PC-9 (cell line): ENCODE data around the gene DDX27. TPM values are rescaled to one million over a fixed set of nuclear protein-coding genes. Genes with fewer than 3 reads are reported as not detected.

Experiments used
- BruUV-seq: library from RNA; stranded (reverse); fragments of 400-500 nt; replicated peaks from 2 replicates; lab custom pipeline; 2021; lab: Mats Ljungman, UMichigan
- CTCF ChIA-PET: fragments of 300-600 bp; sonication (Branson Sonifier 250); formaldehyde crosslinking; loops from one replicate; lab custom pipeline; 2022; ENCODE audit warnings: antibody characterized with exemption; lab: Charles Lee
- POLR2A ChIA-PET: fragments of 300-600 bp; sonication (Branson Sonifier 250); formaldehyde crosslinking; loops from one replicate; lab custom pipeline; 2022; ENCODE audit warnings: antibody characterized with exemption; ENCODE audit not compliant: unreplicated experiment; lab: Charles Lee
- DNase-seq, 2 experiments: peaks; one replicate each; pipeline versions ENCODE4 v3.0.0 to v3.0.0-alpha.2; 2015 to 2022; ENCODE audit warnings: mixed read lengths in 1 of 2
- H2AFZ ChIP-seq: fragments of 200-600 bp; sonication (generic); 2 replicates; pipeline ENCODE4 v1.8.1; 2017; ENCODE audit warnings: antibody characterized with exemption
- H3F3A ChIP-seq: fragments of 200-600 bp; sonication (generic); 2 replicates; pipeline ENCODE4 v1.8.1; 2017; ENCODE audit warnings: antibody characterized with exemption, mild to moderate bottlenecking, low read depth; ENCODE audit not compliant: insufficient read depth
- H3K27ac ChIP-seq: fragments of 200-600 bp; sonication (generic); 2 replicates; pipeline ENCODE4 v1.6.1; 2016; ENCODE audit warnings: mixed run types
- H3K27me3 ChIP-seq: fragments of 200-600 bp; sonication (generic); 2 replicates; pipeline ENCODE4 v1.6.1; 2016; ENCODE audit warnings: low read depth, mixed run types; ENCODE audit not compliant: insufficient read depth
- H3K36me3 ChIP-seq: fragments of 200-600 bp; sonication (generic); 2 replicates; pipeline ENCODE4 v1.6.1; 2016; ENCODE audit warnings: low read depth, mixed run types
- H3K4me1 ChIP-seq: fragments of 200-600 bp; sonication (generic); replicated peaks from 2 replicates; pipeline ENCODE4 v1.6.1; 2016; ENCODE audit warnings: mixed run types; ENCODE audit not compliant: insufficient read depth
- H3K4me2 ChIP-seq: fragments of 200-600 bp; sonication (generic); 2 replicates; pipeline ENCODE4 v1.6.1; 2017; ENCODE audit warnings: mixed run types
- H3K4me3 ChIP-seq: fragments of 200-600 bp; sonication (generic); 2 replicates; pipeline ENCODE4 v1.6.1; 2016; ENCODE audit warnings: mixed run types
- H3K79me2 ChIP-seq: fragments of 200-600 bp; sonication (generic); 2 replicates; pipeline ENCODE4 v1.6.1; 2017; ENCODE audit warnings: low read depth, mixed run types
- H3K9me2 ChIP-seq: fragments of 200-600 bp; sonication (generic); 2 replicates; pipeline ENCODE4 v1.8.1; 2017; ENCODE audit warnings: mild to moderate bottlenecking; ENCODE audit not compliant: insufficient read depth
- H3K9me3 ChIP-seq: fragments of 200-600 bp; sonication (generic); 2 replicates; pipeline ENCODE4 v1.8.1; 2016; ENCODE audit warnings: low read depth; ENCODE audit not compliant: insufficient read depth
- H4K20me1 ChIP-seq: fragments of 200-600 bp; sonication (generic); 2 replicates; pipeline ENCODE4 v1.8.1; 2017; ENCODE audit not compliant: insufficient read depth
- CTCF ChIP-seq: fragments of 200-600 bp; sonication (generic); conservative IDR thresholded peaks from 2 replicates; pipeline ENCODE4 v1.6.1; 2017; ENCODE audit warnings: mixed run types, antibody characterized with exemption, mild to moderate bottlenecking, moderate library complexity
- EZH2 ChIP-seq: fragments of 200-600 bp; sonication (generic); IDR thresholded peaks from 2 replicates; pipeline ENCODE4 v1.8.0; 2017; ENCODE audit warnings: antibody characterized with exemption, low read depth
- intact Hi-C: fragments of 100-400 bp; cut with micrococcal nuclease; formaldehyde crosslinking; loops from one replicate; pipeline ENCODE4 v1.10.0; 2022; ENCODE audit not compliant: unreplicated experiment
- total RNA-seq: library from RNA; stranded (reverse); gene quantifications from 2 replicates; pipeline ENCODE4 v1.2.3, GENCODE V29; 2021

The DDX27 gene
- total RNA-seq, 1 experiment from 2014 or later: 64.4 TPM

GRCh38 chr20:49171909-49172308 is 47.3 kb upstream of the DDX27 start:
- H3K9me3 ChIP-seq: no peaks in the 10 kb centered on the region
- no peak overlapping the region for H2AFZ ChIP-seq
- no peak for DNase-seq
- H3K4me2 ChIP-seq: no peak overlapping the region
- H3K4me1 ChIP-seq: no peaks in the 10 kb centered on the region
- ChIA-PET POLR2A (no interaction called here), CTCF (no interaction called here)
- BruUV-seq: no TSS peak
- no peak overlapping the region for H3K27ac ChIP-seq
- H3K9me2 ChIP-seq: no peaks in the 10 kb centered on the region
- H3K36me3 ChIP-seq: peaks cover 22% of the 10 kb centered on the region
- H4K20me1 ChIP-seq: peaks cover 49% of the 10 kb centered on the region
- H3F3A ChIP-seq: peaks cover 10% of the 10 kb centered on the region; the same call in 1 of the 2 replicates
- H3K27me3 ChIP-seq: no peaks in the 10 kb centered on the region
- TF ChIP-seq EZH2 (no peak), CTCF (no peak)
- peaks cover 89% of the 10 kb centered on the region for H3K79me2 ChIP-seq
- H3K4me3 ChIP-seq: no peak overlapping the region
- intact Hi-C loops: no loop called here

- Histone ChIP-seq H3K4me1 (no peaks in the 10 kb centered on the region), H3K79me2 (peaks cover 89% of the 10 kb centered on the region), H3K9me2 (no peaks in the 10 kb centered on the region), H4K20me1 (peaks cover 49% of the 10 kb centered on the region), H3K27me3 (no peaks in the 10 kb centered on the region), H3K27ac (no peak overlapping the region), H3K36me3 (peaks cover 22% of the 10 kb centered on the region), H3K4me2 (no peak overlapping the region), H3K4me3 (no peak overlapping the region), H2AFZ (no peak overlapping the region), H3F3A (peaks cover 10% of the 10 kb centered on the region; the same call in 1 of the 2 replicates), H3K9me3 (no peaks in the 10 kb centered on the region)
- CTCF ChIA-PET: no interaction called here
- POLR2A ChIA-PET: no interaction called here
- intact Hi-C loops: no loop called here
- DNase-seq: no peak
- BruUV-seq: no TSS peak
- TF ChIP-seq CTCF (no peak), EZH2 (no peak)
Measured at GRCh38 chr20:49172413-49172812, 46.8 kb upstream of the DDX27 start.

- Histone ChIP-seq H3K9me3 (no peaks in the 10 kb centered on the region), H3K79me2 (peaks cover 90% of the 10 kb centered on the region), H3K27me3 (no peaks in the 10 kb centered on the region), H2AFZ (no peak overlapping the region), H3K4me1 (peaks cover 3% of the 10 kb centered on the region), H3K36me3 (peaks cover 30% of the 10 kb centered on the region), H3F3A (peaks cover 4% of the 10 kb centered on the region; the same call in 1 of the 2 replicates), H3K4me3 (no peak overlapping the region), H3K27ac (no peak overlapping the region), H4K20me1 (peaks cover 44% of the 10 kb centered on the region), H3K4me2 (no peak overlapping the region), H3K9me2 (no peaks in the 10 kb centered on the region)
- DNase-seq: no peak
- POLR2A ChIA-PET: no interaction called here
- no TSS peak for BruUV-seq
- intact Hi-C loops: no loop called here
- TF ChIP-seq EZH2: no peak
- CTCF ChIA-PET: no interaction called here
Measured at GRCh38 chr20:49174183-49174582, 45.0 kb upstream of the DDX27 start.
